K562 (cell line): ENCODE data around the gene MTERF4.

Experiments
- CTCF ChIP-seq, 3 experiments: IDR thresholded peaks in 2 of 3; conservative IDR thresholded peaks in 1 of 3; 2 replicates each; pipeline ENCODE4 v1.5.1; 2011 to 2012; ENCODE audit warnings: low read length in 3 of 3, mild to moderate bottlenecking in 3 of 3, control low read depth in 2 of 3, improper control_type of control experiment in 1 of 3, inconsistent platforms in 1 of 3, low read depth in 1 of 3, mixed read lengths in 1 of 3, moderate library complexity in 1 of 3; ENCODE audit not compliant: insufficient read depth in 2 of 3
- FOXK1 ChIP-seq: sonication (generic); formaldehyde crosslinking; IDR thresholded peaks from 2 replicates; pipeline ENCODE4 v1.8.0; 2022; ENCODE audit warnings: missing genetic modification reagents, mild to moderate bottlenecking, borderline replicate concordance
- POLR2AphosphoS5 ChIP-seq: IDR thresholded peaks from 2 replicates; pipeline ENCODE4 v1.6.1; 2011; ENCODE audit warnings: mild to moderate bottlenecking, low read depth, low read length, moderate library complexity; ENCODE audit not compliant: control insufficient read depth, insufficient read depth
- TAF1 ChIP-seq: IDR thresholded peaks from 2 replicates; pipeline ENCODE4 v1.6.1; 2011; ENCODE audit warnings: mild to moderate bottlenecking, low read length, moderate library complexity; ENCODE audit not compliant: insufficient read depth, control insufficient read depth, severe bottlenecking; ENCODE audit errors: extremely low read depth
- ZBED1 ChIP-seq: IDR thresholded peaks from 2 replicates; pipeline ENCODE4 v1.6.1; 2014
- ZNF274 ChIP-seq: IDR thresholded peaks from 2 replicates; pipeline ENCODE4 v1.6.1; 2011; ENCODE audit warnings: low read depth, mild to moderate bottlenecking, low read length, moderate library complexity, borderline replicate concordance

GRCh38 chr2:241114836-241115235 is 12.7 kb upstream of the MTERF4 start:
- TF ChIP-seq ZNF274 (no peak), ZBED1 (no peak), FOXK1 (CRISPR knock-in tag) (no peak), CTCF (IDR thresholded peaks at IDR 0.05 in 2 of 3, conservative IDR thresholded peaks at IDR 0.05 in 1 of 3; ENCODE audit: insufficient read depth in 2 of 3, low read depth in 1 of 3, low read length in 3 of 3) (no peak), TAF1 (no peak), POLR2AphosphoS5 (no peak)
